CD4-positive, alpha-beta T cell treated with Interleukin-15 for 1 hour (primary cell): Measurements from ENCODE around the gene APMAP.
A peak's percentile ranks its signal among the peaks of the same experiment; 100 is the strongest.
"Not testable (repeated sequence)": the region's sequence is repeated elsewhere in the genome, so short reads cannot be mapped to it uniquely, and the experiment has no call there.

Experiments
- DNase-seq: peaks from one replicate; pipeline ENCODE4 v3.0.0-alpha.2; 2020

APMAP gene

GRCh38 chr20:24950128-24950835, 42.3 kb downstream of the APMAP start:
- no peak for DNase-seq

- no peak for DNase-seq
Measured at GRCh38 chr20:24949756-24950127, 42.8 kb downstream of the APMAP start.

GRCh38 chr20:24948939-24949679, 43.4 kb downstream of the APMAP start, which contains the start of gene CST7:
CST7 (plus strand) TSS chr20:24949269; CDS start chr20:24949506, 237 bp downstream.
- DNase-seq = peak; percentile 85

GRCh38 chr20:24948396-24948938, 44.1 kb downstream of the APMAP start:
- DNase-seq = not testable (repeated sequence)

GRCh38 chr20:24946376-24946775, 46.2 kb downstream of the APMAP start:
- DNase-seq = not testable (repeated sequence)

GRCh38 chr20:24943731-24944130, 48.8 kb downstream of the APMAP start:
- no peak for DNase-seq

GRCh38 chr20:24943196-24943595, 49.4 kb downstream of the APMAP start:
- no peak for DNase-seq

GRCh38 chr20:24942679-24943078, 49.9 kb downstream of the APMAP start:
- no peak for DNase-seq

- DNase-seq = no peak
Measured at GRCh38 chr20:24939036-24939435, 53.5 kb downstream of the APMAP start.

- DNase-seq = no peak
Measured at GRCh38 chr20:24938498-24938897, 54.1 kb downstream of the APMAP start.

- DNase-seq = no peak
Measured at GRCh38 chr20:24937579-24937978, 55.0 kb downstream of the APMAP start.

- DNase-seq = no peak
Measured at GRCh38 chr20:24936526-24937407, 55.8 kb downstream of the APMAP start.

- no peak for DNase-seq
Measured at GRCh38 chr20:24935766-24936525, 56.6 kb downstream of the APMAP start.

GRCh38 chr20:24935140-24935539, 57.4 kb downstream of the APMAP start:
- no peak for DNase-seq

GRCh38 chr20:24934716-24935115, 57.8 kb downstream of the APMAP start:
- no peak for DNase-seq

GRCh38 chr20:24934101-24934661, 58.4 kb downstream of the APMAP start:
- DNase-seq = no peak

GRCh38 chr20:24933266-24933908, 59.2 kb downstream of the APMAP start:
- no peak for DNase-seq

GRCh38 chr20:24931893-24932292, 60.7 kb downstream of the APMAP start:
- not testable (repeated sequence) for DNase-seq

- DNase-seq = not testable (repeated sequence)
Measured at GRCh38 chr20:24930724-24931688, 61.5 kb downstream of the APMAP start.
